ENCODE results near the gene TMEM204. TPM values are rescaled to one million over a fixed set of nuclear protein-coding genes. Genes with fewer than 3 reads are reported as not detected.

The TMEM204 gene
- total and polyA plus RNA-seq, 4 donors = 24.7 to 116 (median 40.4) TPM

- ATAC-seq (ENCODE audit: insufficient read depth, low FRiP score) (no peak), DNase-seq (no peak)
- peaks cover 0 to 5% (median 0%) of the 10 kb centered on the region in 5 donors for H3K4me1 ChIP-seq (ENCODE audit: control insufficient read depth in 5 of 5, insufficient read depth in 5 of 5, low read length in 5 of 5)
- no peak overlapping the region for H3K9ac ChIP-seq (ENCODE audit: insufficient read depth in 1 of 2, low read length in 2 of 2)
- H3K4me3 ChIP-seq = no peak overlapping the region
- H3K36me3 ChIP-seq (ENCODE audit: control insufficient read depth in 4 of 4, insufficient read depth in 4 of 4, low read length in 4 of 4) = peaks cover 0 to 52% (median 29%) of the 10 kb centered on the region in 4 donors
- 93 to 94% methylated on average over 16 of the region's 16 CpGs for WGBS, 2 donors
- no peaks in the 10 kb centered on the region for H3K27me3 ChIP-seq (ENCODE audit: control insufficient read depth in 3 of 3, insufficient read depth in 3 of 3, low read length in 2 of 3)
- no peaks in the 10 kb centered on the region for H3K9me3 ChIP-seq (ENCODE audit: control insufficient read depth in 4 of 4, insufficient read depth in 3 of 4, low read length in 3 of 4)
- no peak overlapping the region for H3K27ac ChIP-seq (ENCODE audit: low read depth in 1 of 2, low read length in 1 of 2)
- TF ChIP-seq CTCF (IDR thresholded peaks at IDR 0.05; ENCODE audit: control extremely low read depth, extremely low read depth) = no peak
Measured at GRCh38 chr16:1557074-1557473, 23.6 kb downstream of the TMEM204 start.

GRCh38 chr16:1557576-1557975 lies 24.1 kb downstream of the TMEM204 start:
- Histone ChIP-seq H3K27me3 (ENCODE audit: control insufficient read depth in 3 of 3, insufficient read depth in 3 of 3, low read length in 2 of 3) (no peaks in the 10 kb centered on the region), H3K9me3 (ENCODE audit: control insufficient read depth in 4 of 4, insufficient read depth in 3 of 4, low read length in 3 of 4) (no peaks in the 10 kb centered on the region), H3K9ac (ENCODE audit: insufficient read depth in 1 of 2, low read length in 2 of 2) (no peak overlapping the region), H3K4me3 (no peak overlapping the region), H3K27ac (ENCODE audit: low read depth in 1 of 2, low read length in 1 of 2) (no peak overlapping the region), H3K4me1 (ENCODE audit: control insufficient read depth in 5 of 5, insufficient read depth in 5 of 5, low read length in 5 of 5) (peaks cover 0 to 5% (median 0%) of the 10 kb centered on the region in 5 donors), H3K36me3 (ENCODE audit: control insufficient read depth in 4 of 4, insufficient read depth in 4 of 4, low read length in 4 of 4) (peaks cover 0 to 48% (median 29%) of the 10 kb centered on the region in 4 donors)
- no peak for TF ChIP-seq CTCF (IDR thresholded peaks at IDR 0.05; ENCODE audit: control extremely low read depth, extremely low read depth)
- no peak for DNase-seq
- WGBS, 2 donors = 93 to 96% methylated on average over 11 of the region's 11 CpGs
- ATAC-seq (ENCODE audit: insufficient read depth, low FRiP score) = no peak

- peak in 2 of 3 donors; percentile 13 to 22 for DNase-seq
Measured at GRCh38 chr16:1559446-1559975, 26.0 kb downstream of the TMEM204 start.

More at GRCh38 chr16:1559446-1559975, 26.0 kb downstream of the TMEM204 start:
- H3K27me3 ChIP-seq (ENCODE audit: control insufficient read depth in 3 of 3, insufficient read depth in 3 of 3, low read length in 2 of 3) = no peaks in the 10 kb centered on the region
- no peaks in the 10 kb centered on the region for H3K9me3 ChIP-seq (ENCODE audit: control insufficient read depth in 4 of 4, insufficient read depth in 3 of 4, low read length in 3 of 4)
- H3K4me3 ChIP-seq = no peak overlapping the region
- peaks cover 0 to 39% (median 28%) of the 10 kb centered on the region in 4 donors for H3K36me3 ChIP-seq (ENCODE audit: control insufficient read depth in 4 of 4, insufficient read depth in 4 of 4, low read length in 4 of 4)
- TF ChIP-seq CTCF (IDR thresholded peaks at IDR 0.05; ENCODE audit: control extremely low read depth, extremely low read depth) = no peak
- WGBS, 2 donors = 70 to 77% methylated on average over 18 of the region's 18 CpGs
- H3K27ac ChIP-seq (ENCODE audit: low read depth in 1 of 2, low read length in 1 of 2) = peak overlapping the region in 1 of 2 donors; percentile 33
- peaks cover 0 to 5% (median 0%) of the 10 kb centered on the region in 5 donors for H3K4me1 ChIP-seq (ENCODE audit: control insufficient read depth in 5 of 5, insufficient read depth in 5 of 5, low read length in 5 of 5)
- ATAC-seq (ENCODE audit: insufficient read depth, low FRiP score) = no peak
- H3K9ac ChIP-seq (ENCODE audit: insufficient read depth in 1 of 2, low read length in 2 of 2) = no peak overlapping the region

Data from lung (tissue), 12 donors.